Thoracic aorta (tissue), 2 donors: ENCODE results near the gene RELB. TPM values are rescaled to one million over a fixed set of nuclear protein-coding genes. Genes with fewer than 3 reads are reported as not detected.

Source experiments
- ATAC-seq: fragments of 150-250 bp; one replicate; pipeline ENCODE4 v1.8.0; 2017; ENCODE audit warnings: low read depth; ENCODE audit not compliant: insufficient number of reproducible peaks, low FRiP score
- DNase-seq: peaks from one replicate; pipeline ENCODE4 v3.0.0-alpha.2; 2020; ENCODE audit warnings: low spot score
- H3K27ac ChIP-seq, 2 donors: fragments of 200-600 bp; sonication (generic); 1 replicate in 1 of 2; 2 replicates in 1 of 2; pipeline ENCODE4 v1.5.1; 2016; ENCODE audit warnings: mild to moderate bottlenecking in 2 of 2, moderate library complexity in 2 of 2
- H3K27me3 ChIP-seq: fragments of 200-600 bp; sonication (generic); replicated peaks from 2 replicates; pipeline ENCODE4 v1.6.0; 2016; ENCODE audit warnings: mild to moderate bottlenecking; ENCODE audit not compliant: insufficient read depth
- H3K36me3 ChIP-seq: fragments of 200-600 bp; sonication (generic); one replicate; pipeline ENCODE4 v1.5.1; 2016
- H3K4me1 ChIP-seq, 2 donors: fragments of 200-600 bp; sonication (generic); 1 replicate in 1 of 2; 2 replicates in 1 of 2; pipeline versions ENCODE4 v1.5.1 to v1.6.0; 2016; ENCODE audit warnings: low read depth in 2 of 2, mild to moderate bottlenecking in 1 of 2; ENCODE audit not compliant: control insufficient read depth in 1 of 2
- H3K4me3 ChIP-seq: fragments of 200-600 bp; sonication (generic); 2 replicates; pipeline ENCODE4 v1.5.1; 2016; ENCODE audit warnings: mild to moderate bottlenecking
- H3K9me3 ChIP-seq: fragments of 200-600 bp; sonication (generic); 2 replicates; pipeline ENCODE4 v1.5.1; 2016
- CTCF ChIP-seq: fragments of 200-600 bp; sonication (generic); IDR thresholded peaks from one replicate; pipeline ENCODE4 v1.5.1; 2019; ENCODE audit warnings: antibody characterized with exemption
- total RNA-seq, 2 donors: library from RNA; depleted of rRNA; stranded (reverse); fragments of >200 nt; gene quantifications; one replicate each; pipeline versions ENCODE4 v1.1.0 to v1.2.3, GENCODE V29; 2016

The RELB gene
- total RNA-seq, 2 donors from 2014 or later, result 20.6 to 38.6 TPM

- peaks cover 21% of the 10 kb centered on the region for H3K36me3 ChIP-seq
- no peaks in the 10 kb centered on the region for H3K9me3 ChIP-seq
- peaks cover 19 to 21% of the 10 kb centered on the region in 2 donors for H3K4me1 ChIP-seq
- no peaks in the 10 kb centered on the region for H3K27me3 ChIP-seq
- TF ChIP-seq CTCF, result no peak
- H3K4me3 ChIP-seq, result no peak overlapping the region
- ATAC-seq (no peak), DNase-seq (no peak)
- H3K27ac ChIP-seq, result no peak overlapping the region
Measured at GRCh38 chr19:45035755-45036154, 34.5 kb downstream of the RELB start.

- no peaks in the 10 kb centered on the region for H3K27me3 ChIP-seq
- peaks cover 30% of the 10 kb centered on the region for H3K36me3 ChIP-seq
- TF ChIP-seq CTCF, result no peak
- H3K9me3 ChIP-seq, result no peaks in the 10 kb centered on the region
- H3K27ac ChIP-seq, result no peak overlapping the region
- ATAC-seq (no peak), DNase-seq (no peak)
- H3K4me3 ChIP-seq, result peak overlapping the region; percentile 91
- H3K4me1 ChIP-seq, result peaks cover 24 to 35% of the 10 kb centered on the region in 2 donors
Measured at GRCh38 chr19:45037393-45038169, 36.3 kb downstream of the RELB start.

GRCh38 chr19:45038931-45039893 lies 37.9 kb downstream of the RELB start, which contains the start of gene CLASRP:
Gene CLASRP, plus strand, starts transcription at chr19:45039045. Its CDS starts 1,168 bp downstream, at chr19:45040213.
- Histone ChIP-seq H3K27ac (peak within 1 kb of the TSS; percentile 92 to 98), H3K4me1 (peaks cover 24 to 35% of the 10 kb centered on the region in 2 donors), H3K27me3 (no peaks in the 10 kb centered on the region), H3K9me3 (no peaks in the 10 kb centered on the region), H3K36me3 (peaks cover 39% of the 10 kb centered on the region), H3K4me3 (peak within 1 kb of the TSS; percentile 91)
- peak; percentile 76 for DNase-seq
- ATAC-seq, result peak; percentile 75
- no peak for TF ChIP-seq CTCF

- no peak for ATAC-seq
- peaks cover 24 to 35% of the 10 kb centered on the region in 2 donors for H3K4me1 ChIP-seq
- H3K27ac ChIP-seq, result peak overlapping the region in 1 of 2 donors; percentile 92
- no peaks in the 10 kb centered on the region for H3K27me3 ChIP-seq
- no peak for TF ChIP-seq CTCF
- H3K36me3 ChIP-seq, result peaks cover 38% of the 10 kb centered on the region
- DNase-seq, result no peak
- peak overlapping the region; percentile 91 for H3K4me3 ChIP-seq
- H3K9me3 ChIP-seq, result no peaks in the 10 kb centered on the region
Measured at GRCh38 chr19:45040059-45040771, 39.0 kb downstream of the RELB start.
